ENCODE data around the gene RSPH4A.
"Not testable (repeated sequence)": the region's sequence is repeated elsewhere in the genome, so short reads cannot be mapped to it uniquely, and the experiment has no call there.

RSPH4A gene
- 1.4 to 2.2 (median 1.6) reads per million in 4 experiments for total RNA-seq

DNA sequence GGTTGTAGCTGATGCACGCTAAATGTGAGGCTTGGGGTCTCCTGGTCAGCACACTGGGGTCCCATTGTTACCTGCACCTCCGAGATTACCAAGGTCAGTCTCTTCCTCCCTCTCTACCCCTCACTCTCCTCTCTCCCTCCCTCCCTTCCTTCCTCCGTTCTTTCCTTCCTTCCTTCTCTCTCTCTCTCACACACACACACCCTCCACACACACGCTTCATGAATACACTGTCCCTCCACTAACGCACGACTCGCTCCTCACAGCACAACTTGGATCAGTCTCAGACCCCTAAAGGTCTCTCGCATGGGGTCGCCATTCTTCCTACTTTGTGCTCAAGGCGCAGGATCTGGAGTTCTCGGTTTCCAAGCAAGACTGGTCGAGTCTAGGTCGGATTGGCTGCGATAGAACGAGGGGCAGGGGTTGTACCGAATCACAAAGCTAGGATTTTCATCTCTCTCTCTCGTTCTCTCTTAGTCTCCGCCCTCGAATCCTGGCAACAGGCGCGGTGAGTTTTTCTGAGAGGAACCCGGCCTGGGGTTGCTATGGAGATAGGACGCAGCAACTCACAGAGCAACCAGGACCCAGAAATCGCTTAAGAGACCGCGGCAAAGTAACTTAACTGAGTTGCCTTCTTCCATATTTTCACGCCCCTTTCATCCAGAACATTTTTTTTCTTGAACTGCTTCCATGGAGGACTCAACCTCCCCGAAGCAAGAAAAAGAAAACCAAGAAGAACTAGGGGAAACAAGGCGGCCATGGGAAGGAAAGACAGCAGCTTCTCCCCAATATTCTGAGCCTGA is at the start of gene RSPH4A:
RSPH4A (plus strand) TSS at position 543 of the 800 bp plus-strand sequence; CDS start at position 688, 145 bp downstream.
- peak; percentile 21 for DNase-seq

DNA sequence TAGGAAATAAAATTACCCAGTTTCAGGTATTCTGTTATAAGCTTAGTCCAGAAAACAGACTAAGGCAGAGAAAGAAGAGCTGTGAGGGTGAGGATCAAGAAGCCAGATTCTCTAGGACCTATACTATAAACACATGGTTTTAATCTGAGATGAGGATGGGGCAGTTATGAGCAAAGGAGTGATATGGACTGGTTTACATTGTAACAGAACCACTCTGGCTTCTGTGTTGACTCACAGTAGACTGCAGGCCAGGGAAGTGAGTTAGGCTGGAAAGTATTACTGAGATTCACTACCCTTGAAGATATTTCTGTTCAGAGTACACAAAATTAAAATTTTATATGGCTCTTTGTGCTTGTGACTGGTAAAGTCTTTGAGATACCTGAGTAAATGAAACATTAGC is 48.2 kb upstream of the RSPH4A start:
- no peak for DNase-seq

DNA sequence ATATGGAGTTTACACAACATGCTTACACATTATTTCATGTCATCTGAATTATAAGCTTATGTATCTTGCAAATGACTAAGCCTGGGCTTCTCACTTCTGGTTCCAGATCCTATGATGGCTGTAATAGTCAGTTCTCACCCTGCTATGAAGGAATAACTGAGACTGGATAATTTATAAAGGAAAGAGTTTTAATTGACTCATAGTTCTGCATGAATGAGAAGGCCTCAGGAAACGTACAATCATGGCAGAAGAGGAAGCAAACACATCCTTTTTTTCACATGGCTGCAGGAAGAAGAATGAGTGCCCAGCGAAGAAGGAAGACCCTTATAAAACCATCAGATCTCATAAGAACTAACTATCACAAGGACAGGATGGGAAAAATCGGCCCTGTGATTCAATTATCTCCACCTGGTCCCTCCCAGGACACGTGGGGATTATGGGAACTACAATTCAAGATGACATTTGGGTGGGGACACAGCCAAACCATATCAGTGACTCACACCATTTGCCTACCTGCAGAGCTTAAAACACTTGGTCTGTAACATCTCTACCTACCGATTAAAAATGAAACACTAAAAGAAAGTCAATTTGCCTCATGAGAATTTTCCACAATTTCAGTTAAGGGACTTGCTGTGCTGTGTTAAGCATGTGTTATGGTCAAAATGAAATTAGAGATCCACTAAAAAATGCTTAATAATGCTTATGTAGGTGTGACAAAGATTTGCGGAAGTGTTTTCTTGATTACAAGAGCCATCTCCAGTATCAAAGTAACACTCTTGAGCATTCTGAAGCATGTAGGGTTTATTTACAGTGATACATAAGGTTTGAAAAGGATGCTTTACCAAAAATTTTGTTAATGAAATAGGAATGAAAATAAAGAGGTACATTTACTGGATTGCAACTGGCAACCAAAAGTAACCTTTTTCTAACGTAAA is 47.2 kb upstream of the RSPH4A start:
- DNase-seq: no peak

DNA sequence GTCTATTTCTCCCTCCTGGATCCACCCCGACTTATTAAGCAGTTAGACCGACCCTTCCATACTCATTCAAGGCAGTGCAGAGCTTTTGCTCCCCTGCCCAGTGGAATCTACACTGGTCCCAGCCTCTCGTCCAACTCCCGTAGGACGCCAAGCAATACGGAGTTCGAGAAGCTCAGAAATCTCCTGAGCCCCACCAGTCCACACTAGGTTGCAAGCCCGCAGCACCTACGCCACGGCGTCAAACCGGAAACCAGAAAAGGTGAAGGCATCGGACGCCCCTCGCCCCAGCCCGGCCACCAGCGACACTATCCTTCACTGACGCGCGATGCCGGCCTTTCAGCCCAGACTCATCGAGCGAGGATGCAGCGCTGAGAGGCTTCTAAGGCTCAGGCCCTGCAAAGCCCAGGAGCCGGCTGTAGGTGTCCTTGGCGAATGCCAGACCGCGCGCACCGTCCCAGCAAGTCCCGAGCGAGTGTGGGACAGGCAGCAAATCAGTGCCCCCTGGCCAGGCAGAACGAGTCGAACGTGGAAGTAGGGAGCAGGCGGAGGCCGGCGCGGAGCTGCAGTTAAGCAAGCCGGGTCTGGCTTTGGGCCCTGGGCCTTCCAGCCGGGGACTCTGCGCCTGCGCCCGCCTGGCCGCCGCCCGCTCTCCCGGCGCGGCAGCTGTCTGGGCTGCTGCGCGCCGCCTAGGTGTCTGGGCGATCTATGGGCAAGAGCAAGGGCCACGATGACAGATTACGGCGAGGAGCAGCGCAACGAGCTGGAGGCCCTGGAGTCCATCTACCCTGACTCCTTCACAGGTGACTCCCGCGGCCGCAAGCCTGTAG is 45.2 kb upstream of the RSPH4A start, which contains the start of gene RWDD1:
RWDD1 (plus strand) TSS at position 649 of the 827 bp plus-strand sequence; CDS start at position 728, 79 bp downstream.
- DNase-seq: peak; percentile 94

DNA sequence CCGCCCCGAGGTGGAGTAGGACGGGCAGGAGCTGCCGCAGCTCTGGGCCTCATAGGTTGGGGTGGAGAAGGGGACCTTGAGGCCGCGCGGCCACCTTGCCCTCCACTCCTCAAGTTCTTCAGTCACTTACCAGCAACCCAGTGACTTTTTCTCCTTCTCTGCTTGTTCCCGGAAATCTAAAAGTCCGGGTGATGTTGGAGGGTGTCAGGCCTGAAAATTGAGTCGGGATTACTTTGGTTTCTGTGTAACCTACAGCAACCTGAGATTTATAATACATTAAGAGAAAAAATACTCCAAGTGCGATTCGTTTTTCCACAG is 44.6 kb upstream of the RSPH4A start:
- no peak for DNase-seq

DNA sequence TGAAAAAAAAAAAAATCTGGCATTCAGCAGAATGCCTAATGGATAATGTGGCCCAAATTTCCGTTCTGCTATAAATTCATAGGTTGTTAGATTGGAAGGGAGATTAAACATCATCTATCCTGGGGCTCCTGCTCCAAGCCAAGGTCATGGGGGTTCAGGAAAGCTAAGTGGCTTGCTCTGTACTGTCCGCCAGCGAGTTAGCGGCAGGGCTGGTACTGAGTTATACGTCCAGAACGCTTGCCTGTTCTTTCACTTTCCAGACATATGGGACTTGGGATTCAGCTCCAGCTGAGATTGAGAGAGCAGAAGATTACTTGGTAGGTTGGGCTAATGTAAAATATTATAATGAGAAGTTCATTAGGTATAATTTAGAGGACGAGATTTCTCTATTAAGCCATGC is 44.1 kb upstream of the RSPH4A start:
- no peak for DNase-seq

DNA sequence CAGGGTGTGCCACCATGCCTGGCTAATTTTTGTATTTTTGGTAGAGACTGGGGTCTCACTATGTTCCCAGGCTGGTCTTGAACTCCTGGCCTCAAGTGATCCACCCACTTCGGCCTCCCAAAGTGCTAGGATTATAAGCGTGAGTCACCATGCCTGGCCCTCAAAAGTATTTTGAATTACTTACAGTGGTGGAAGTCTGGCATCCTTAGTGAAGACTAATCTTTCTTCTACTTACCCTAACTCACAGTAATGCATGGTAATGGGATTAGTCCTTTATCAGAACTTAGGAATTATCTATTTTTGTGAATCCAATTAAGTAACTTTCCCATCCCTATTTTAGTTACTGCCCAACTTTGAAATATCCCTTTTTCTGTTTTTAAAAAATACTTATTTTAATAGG is 41.1 kb upstream of the RSPH4A start:
- no peak for DNase-seq

DNA sequence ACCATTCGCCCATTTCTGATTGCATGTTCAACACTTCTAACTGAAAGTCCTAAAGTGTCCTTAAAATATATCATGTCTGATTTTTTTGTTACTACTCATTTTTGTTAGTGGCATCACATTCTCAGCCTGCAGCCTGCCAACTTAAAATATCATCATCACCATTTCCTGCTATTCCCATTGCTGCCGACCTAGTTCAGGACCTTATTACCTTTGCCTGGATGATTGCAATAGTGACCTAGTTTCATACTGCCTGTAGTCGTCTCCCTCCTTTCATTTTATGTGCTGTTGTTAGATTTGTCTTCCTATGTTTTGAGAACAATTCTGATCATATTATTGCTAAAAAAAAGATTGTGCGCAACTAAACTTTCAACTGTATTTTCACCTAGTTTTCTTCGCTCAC is 38.8 kb upstream of the RSPH4A start:
- no peak for DNase-seq

DNA sequence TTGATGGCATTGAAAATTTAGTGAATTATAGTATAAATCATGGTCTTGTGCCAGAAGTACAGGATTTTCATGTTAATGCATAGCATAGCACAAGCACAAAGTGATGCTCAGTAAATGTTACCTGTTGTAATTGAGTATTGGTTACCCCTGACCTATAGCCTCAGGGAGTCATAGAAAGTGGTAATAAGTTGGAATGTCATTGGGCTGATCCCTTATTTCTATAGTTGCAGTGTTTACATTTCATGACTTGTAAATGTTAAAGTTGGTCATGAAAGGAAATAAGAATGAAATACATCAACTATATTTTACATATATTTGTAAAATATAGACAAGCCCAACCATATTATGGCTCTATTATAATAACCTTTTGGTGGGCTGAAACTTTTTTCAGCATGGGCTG is 37.9 kb upstream of the RSPH4A start:
- DNase-seq: no peak

DNA sequence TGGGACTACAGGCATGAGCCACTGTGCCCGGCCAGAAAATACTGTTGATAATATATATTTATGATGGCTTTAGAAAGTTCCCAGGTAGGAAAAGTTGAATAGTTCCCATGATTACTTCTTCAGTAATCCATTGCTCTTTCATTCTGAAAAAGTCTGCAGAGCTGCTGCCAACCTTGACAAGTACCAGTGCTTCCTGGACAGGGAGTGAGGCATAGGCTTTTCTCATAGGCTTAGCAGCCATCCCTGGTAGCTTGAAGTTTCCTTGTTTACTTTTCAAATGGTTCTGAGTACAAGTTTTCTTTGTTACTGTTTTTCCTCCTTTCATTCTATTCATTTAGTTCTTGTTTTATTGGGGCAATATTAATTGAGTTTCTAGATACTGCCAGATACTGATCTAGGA is 37.1 kb upstream of the RSPH4A start:
- no peak for DNase-seq

DNA sequence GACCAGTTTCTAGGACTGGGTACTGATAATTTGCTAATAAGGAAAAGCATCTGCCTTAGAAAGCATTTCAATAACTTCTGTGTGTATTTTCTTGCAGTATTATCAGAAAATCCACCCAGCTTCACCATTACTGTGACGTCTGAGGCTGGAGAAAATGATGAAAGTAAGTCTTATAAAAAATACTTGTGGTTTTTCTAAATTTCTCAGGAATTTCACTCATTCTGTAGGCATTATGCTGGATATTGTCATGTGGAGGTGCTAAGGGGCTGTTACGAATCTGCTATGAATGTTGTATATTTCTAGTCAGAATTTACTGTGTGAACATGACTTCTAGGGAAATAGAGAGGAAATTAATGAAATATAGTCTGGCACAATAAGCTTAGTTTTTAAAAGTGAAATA is 36.1 kb upstream of the RSPH4A start:
- DNase-seq: no peak

DNA sequence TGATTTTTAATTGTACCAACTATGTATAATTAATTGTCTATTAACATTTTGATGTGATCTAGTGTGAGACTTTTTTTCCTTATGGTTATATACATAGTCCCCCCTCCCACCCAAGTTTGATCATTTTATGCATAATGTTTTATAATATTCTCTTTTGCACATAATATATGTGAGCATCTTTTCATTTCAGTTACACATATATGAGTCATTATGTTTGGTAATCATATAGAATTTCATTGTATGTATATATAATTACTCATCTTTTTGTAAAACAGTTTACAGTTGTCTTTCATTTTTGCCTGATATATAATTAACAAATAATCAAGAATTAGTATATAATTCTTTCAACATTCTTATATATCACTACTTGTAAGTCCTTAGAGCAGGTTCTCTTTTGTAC is 30.0 kb upstream of the RSPH4A start:
- DNase-seq: no peak

DNA sequence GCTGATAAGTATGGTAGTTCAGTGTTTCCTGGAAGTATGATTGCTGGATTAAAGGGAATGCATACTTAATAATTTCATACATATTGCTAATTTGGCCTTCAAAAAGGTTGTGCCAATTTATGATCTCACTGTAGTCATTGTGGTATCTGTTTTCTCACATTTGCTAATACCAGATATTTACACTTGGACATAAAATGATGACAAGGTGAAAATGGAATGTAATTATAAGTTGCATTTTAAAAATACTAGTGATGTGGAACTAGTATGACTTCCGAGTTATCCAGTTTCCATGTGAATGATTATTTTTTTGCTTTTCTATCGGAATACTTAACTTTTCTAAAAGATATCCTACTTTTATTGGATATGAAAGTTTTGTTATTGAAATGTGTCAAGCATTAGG is 29.5 kb upstream of the RSPH4A start:
- DNase-seq: no peak

DNA sequence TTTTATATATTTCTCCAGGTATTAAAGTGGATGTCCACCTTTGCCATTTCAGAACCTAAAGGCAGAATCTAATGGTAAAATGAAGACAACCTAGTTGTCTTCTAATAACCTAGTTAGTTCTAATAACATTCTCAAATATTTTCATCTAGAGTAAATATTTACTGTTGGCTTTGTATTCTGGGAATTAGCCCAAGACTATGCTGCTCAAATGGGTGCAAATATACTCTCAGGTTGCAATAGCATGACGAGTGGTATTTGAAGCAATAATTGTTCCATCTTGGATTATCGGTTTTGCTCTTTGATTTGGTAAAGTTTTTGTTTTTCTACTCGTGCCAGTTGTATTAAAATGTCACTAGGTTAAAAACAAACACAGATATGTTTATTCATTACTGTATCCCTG is 21.0 kb upstream of the RSPH4A start:
- DNase-seq: no peak

DNA sequence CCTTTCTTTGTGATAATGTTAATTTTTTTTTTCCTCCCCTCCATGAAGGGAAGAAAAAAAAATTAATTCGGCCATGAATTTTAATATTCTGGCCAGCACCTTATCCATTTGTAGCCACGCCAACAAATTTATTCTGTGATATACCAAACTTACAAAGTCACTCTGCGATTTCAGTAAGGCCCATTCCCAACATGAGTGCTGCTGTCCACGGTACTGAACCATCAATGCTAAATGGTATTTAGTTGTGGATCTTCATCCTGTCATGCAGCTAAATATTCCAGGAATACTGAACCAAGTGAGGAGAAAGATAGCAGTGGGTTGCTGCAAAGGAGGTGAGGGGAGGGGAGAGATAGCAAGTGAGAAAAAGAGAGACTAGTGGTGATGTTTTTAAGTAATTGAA is 19.5 kb upstream of the RSPH4A start:
- no peak for DNase-seq

DNA sequence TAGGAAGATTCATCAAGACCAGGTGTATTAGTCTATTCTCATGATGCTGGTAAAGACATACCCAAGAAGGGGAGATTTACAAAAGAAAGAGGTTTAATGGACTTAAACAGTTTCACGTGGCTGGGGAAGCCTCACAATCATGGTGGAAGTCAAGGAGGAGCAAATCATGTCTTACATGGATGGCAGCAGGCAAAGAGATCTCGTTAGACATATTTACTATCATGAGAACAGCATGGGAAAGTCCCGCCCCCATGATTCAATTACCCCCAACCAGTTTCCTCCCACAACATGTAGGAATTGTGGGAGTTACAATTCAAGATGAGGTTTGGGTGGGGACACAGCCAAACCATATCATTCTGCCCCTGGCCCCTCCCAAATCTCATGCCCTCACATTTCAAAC is 12.4 kb upstream of the RSPH4A start:
- DNase-seq: not testable (repeated sequence)

DNA sequence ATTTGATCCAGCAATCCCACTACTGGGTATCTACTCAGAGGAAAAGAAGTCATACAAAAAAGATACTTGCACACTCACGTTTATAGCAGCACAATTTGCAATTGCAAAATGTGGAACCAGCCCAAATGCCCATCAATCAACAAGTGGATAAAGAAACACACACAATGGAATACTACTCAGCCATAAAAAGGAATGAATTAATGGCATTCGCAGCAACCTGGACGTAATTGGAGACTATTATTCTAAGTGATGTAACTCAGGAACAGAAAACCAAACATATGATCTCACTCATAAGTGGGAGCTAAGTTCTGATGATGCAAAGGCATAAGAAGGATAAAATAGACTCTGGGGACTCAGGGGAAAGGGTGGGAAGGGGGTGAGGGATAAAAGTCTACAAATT is 11.4 kb upstream of the RSPH4A start:
- not testable (repeated sequence) for DNase-seq

DNA sequence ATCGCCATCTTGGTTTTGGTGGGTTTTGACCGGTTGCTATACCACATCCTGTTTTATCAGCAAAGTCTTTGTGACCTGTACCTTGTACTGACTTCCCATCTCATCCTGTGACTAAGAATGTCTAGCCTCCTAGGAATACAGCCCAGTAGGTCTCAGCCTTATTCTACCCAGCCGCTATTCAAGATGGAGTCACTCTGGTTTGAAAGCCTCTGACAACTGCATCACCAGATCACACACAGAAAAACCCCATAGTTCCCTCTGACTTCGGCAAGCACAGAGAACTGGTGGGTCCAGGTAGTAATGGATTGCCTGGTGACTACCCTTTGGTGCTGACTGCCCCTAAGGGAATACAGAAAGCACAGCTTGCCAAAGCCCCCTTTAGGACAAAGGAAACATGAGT is 10.3 kb upstream of the RSPH4A start:
- no peak for DNase-seq

DNA sequence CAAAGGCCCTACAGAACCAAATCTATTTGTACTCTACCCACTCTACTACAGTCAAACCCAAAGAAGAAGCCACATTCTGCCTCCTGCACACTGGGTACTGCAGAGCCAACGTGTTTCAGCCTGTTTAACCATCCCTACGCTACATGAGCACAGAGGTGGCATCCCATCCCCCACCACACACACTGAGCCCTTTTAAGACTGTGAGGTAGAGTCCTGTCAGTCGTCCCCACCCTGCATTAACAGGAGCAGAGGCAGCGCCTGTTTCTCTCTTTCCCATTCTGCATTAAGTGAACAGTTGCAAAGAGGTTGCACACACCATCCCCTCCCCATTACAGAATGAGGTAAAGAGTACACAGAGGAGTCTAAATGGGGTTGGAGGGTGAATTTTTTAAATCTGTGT is 5.2 kb upstream of the RSPH4A start:
- no peak for DNase-seq

DNA sequence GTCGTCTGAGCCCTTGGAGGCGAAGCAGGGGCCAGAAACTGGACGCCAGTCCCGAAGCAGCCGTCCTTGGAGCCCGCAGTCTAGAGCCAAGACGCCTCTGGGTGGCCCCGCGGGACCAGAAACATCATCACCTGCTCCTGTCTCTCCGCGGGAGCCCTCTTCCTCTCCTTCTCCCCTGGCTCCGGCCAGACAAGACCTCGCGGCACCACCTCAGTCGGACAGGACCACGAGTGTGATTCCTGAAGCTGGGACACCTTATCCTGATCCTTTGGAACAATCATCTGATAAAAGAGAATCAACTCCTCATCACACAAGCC is 416 bp downstream of the RSPH4A start:
- no peak for DNase-seq

DNA sequence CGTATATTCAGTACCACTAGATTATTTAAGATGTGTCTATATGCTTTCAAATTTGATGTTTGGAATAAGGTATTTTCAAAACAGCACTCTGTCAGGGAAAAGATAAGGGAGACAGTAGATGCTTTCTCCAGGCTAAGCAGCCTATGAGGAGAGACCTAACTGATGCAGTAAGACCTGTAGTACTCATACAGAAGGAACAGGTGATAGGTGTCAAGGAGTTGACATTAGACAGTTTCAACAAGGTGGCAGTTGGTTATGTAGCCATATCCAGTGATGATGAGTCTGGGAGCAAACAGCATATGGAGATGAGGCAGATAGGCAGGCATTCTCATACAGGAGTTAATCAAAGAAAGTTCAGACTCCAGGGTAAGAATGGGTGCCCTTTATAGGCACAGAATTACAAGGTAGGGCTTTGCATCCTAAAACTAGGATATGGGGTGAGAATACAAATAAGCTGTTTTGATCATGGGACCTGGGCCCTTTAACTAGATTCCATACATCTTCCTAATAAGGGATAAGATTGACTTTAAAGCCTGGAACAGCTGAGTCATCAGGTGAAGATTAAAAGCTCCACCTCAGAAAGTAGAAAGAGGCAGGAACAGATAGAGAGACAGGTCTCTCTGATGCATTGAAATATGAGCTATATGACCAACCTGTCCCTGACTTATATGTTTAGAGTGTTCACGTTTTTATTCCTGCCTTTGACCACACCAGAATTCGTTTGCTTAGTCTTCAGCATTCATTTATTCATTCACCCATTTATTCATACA is 7.9 kb downstream of the RSPH4A start:
- no peak for DNase-seq

DNA sequence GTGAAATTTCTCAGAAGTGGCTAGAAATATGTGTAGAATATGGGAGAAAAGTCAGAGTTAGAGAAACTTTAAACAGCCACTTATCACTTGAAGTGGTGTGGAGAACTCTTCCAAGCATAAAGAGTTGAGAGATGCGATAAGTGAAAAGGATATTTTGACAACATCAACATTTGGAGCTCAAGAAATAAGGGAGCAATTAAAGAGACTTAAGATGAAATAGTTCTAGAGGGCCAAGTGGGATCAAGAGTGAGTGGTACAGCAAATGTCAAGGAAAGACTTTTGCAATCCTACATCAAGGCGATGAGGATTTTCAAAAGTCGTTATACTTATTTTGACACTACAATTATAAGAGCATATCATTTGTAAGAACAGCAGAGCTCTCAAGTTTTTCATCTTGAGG is 9.6 kb downstream of the RSPH4A start:
- no peak for DNase-seq
